Esophagus muscularis mucosa (tissue), 4 donors: ENCODE results near the gene KCNQ1. TPM values are rescaled to one million over a fixed set of nuclear protein-coding genes. Genes with fewer than 3 reads are reported as not detected.
A peak's percentile ranks its signal among the peaks of the same experiment; 100 is the strongest.

ENCODE experiments used
- DNase-seq: peaks from one replicate; pipeline ENCODE4 v3.0.0-alpha.2; 2017; ENCODE audit errors: extremely low spot score
- H3K27ac ChIP-seq, 4 donors: fragments of 200-600 bp; sonication (generic); replicated peaks in 1 of 4; 1 replicate in 3 of 4; 2 replicates in 1 of 4; pipeline ENCODE4 v1.5.1; 2016 to 2019; ENCODE audit warnings: mild to moderate bottlenecking in 1 of 4
- H3K27me3 ChIP-seq, 4 donors: fragments of 200-600 bp; sonication (generic); one replicate each; pipeline versions ENCODE4 v1.5.1 to v1.6.0; 2016 to 2019
- H3K36me3 ChIP-seq, 4 donors: fragments of 200-600 bp; sonication (generic); one replicate each; pipeline ENCODE4 v1.5.1; 2016 to 2019
- H3K4me1 ChIP-seq, 4 donors: fragments of 200-600 bp; sonication (generic); one replicate each; pipeline ENCODE4 v1.5.1; 2016 to 2019
- H3K4me3 ChIP-seq, 4 donors: fragments of 200-600 bp; sonication (generic); 1 replicate in 2 of 4; 2 replicates in 2 of 4; pipeline ENCODE4 v1.5.1; 2016 to 2019; ENCODE audit warnings: mild to moderate bottlenecking in 4 of 4, moderate library complexity in 1 of 4
- H3K9me3 ChIP-seq, 4 donors: fragments of 200-600 bp; sonication (generic); 1 replicate in 3 of 4; 2 replicates in 1 of 4; pipeline ENCODE4 v1.5.1; 2016 to 2019
- CTCF ChIP-seq, 3 experiments: fragments of 200-600 bp in 2 of 3; fragments of 450-650 bp in 1 of 3; sonication (generic) in 2 of 3; IDR thresholded peaks; one replicate each; pipeline ENCODE4 v1.5.1; 2017 to 2019; ENCODE audit warnings: antibody characterized with exemption in 3 of 3, mild to moderate bottlenecking in 2 of 3, moderate library complexity in 1 of 3
- EP300 ChIP-seq: sonication (generic); formaldehyde crosslinking; IDR thresholded peaks from one replicate; pipeline ENCODE4 v1.6.1; 2017; ENCODE audit warnings: antibody characterized with exemption
- POLR2A ChIP-seq: fragments of 450-650 bp; IDR thresholded peaks from one replicate; pipeline ENCODE4 v1.6.1; 2017; ENCODE audit warnings: antibody characterized with exemption, moderate library complexity, mild to moderate bottlenecking, low read depth
- POLR2AphosphoS5 ChIP-seq, 2 donors: sonication (generic); formaldehyde crosslinking; IDR thresholded peaks; one replicate each; pipeline ENCODE4 v1.6.1; 2017; ENCODE audit warnings: antibody characterized with exemption in 2 of 2
- WGBS: methylation state at CpG from one replicate; pipeline ENCODE4 v1.1.5; 2018; 5-methylcytosine and 5-hydroxymethylcytosine counted together
- intact Hi-C: fragments of 100-400 bp; cut with DNase I; formaldehyde crosslinking; loops from one replicate; pipeline ENCODE4 v1.15.1; 2023
- total RNA-seq, 4 donors: library from RNA; depleted of rRNA; stranded (reverse); fragments of >200 nt; gene quantifications; one replicate each; pipeline versions ENCODE4 v1.1.0 to v1.2.1, GENCODE V29; 2016

Gene KCNQ1
- total RNA-seq, 4 donors from 2014 or later = 2.1 to 5.9 (median 4.3) TPM

- DNase-seq = no peak
- intact Hi-C loops = no loop called here
- peaks cover 0 to 34% (median 19%) of the 10 kb centered on the region in 4 donors for H3K9me3 ChIP-seq
- no peak overlapping the region for H3K27ac ChIP-seq
- peaks cover 0 to 7% (median 3%) of the 10 kb centered on the region in 4 donors for H3K36me3 ChIP-seq
- H3K4me1 ChIP-seq = no peaks in the 10 kb centered on the region
- H3K4me3 ChIP-seq = no peak overlapping the region
- TF ChIP-seq EP300 = no peak
- H3K27me3 ChIP-seq = no peaks in the 10 kb centered on the region
- 96% methylated on average over 2 of the region's 2 CpGs for WGBS
Observed at GRCh38 chr11:2660357-2660939, 215.6 kb downstream of the KCNQ1 start.

GRCh38 chr11:2661173-2662023 is 216.6 kb downstream of the KCNQ1 start:
- no peak overlapping the region for H3K27ac ChIP-seq
- H3K27me3 ChIP-seq = no peaks in the 10 kb centered on the region
- intact Hi-C loops = no loop called here
- H3K36me3 ChIP-seq = peaks cover 0 to 12% (median 3%) of the 10 kb centered on the region in 4 donors
- H3K9me3 ChIP-seq = peaks cover 0 to 26% (median 19%) of the 10 kb centered on the region in 4 donors
- H3K4me1 ChIP-seq = peaks cover 0 to 7% (median 3%) of the 10 kb centered on the region in 4 donors
- no peak for TF ChIP-seq POLR2AphosphoS5 (IDR thresholded peaks at IDR 0.05)
- no peak for TF ChIP-seq EP300
- TF ChIP-seq CTCF (IDR thresholded peaks at IDR 0.05) = no peak
- no peak for TF ChIP-seq POLR2A
- 90% methylated on average over 2 of the region's 4 CpGs for WGBS
- H3K4me3 ChIP-seq = no peak overlapping the region
- DNase-seq = no peak

GRCh38 chr11:2662024-2662312 is 217.2 kb downstream of the KCNQ1 start:
- WGBS = 100% methylated on average over 3 of the region's 5 CpGs

GRCh38 chr11:2662430-2663299 is 217.9 kb downstream of the KCNQ1 start:
- intact Hi-C loops = no loop called here
- peaks cover 0 to 13% (median 3%) of the 10 kb centered on the region in 4 donors for H3K36me3 ChIP-seq
- peaks cover 0 to 13% (median 3%) of the 10 kb centered on the region in 4 donors for H3K4me1 ChIP-seq
- TF ChIP-seq POLR2A = no peak
- TF ChIP-seq POLR2AphosphoS5 (IDR thresholded peaks at IDR 0.05) = no peak
- no peak for TF ChIP-seq EP300
- WGBS = 94% methylated on average over 17 of the region's 19 CpGs
- no peaks in the 10 kb centered on the region for H3K27me3 ChIP-seq
- peak; percentile 45 for DNase-seq
- no peak overlapping the region for H3K4me3 ChIP-seq
- H3K9me3 ChIP-seq = peaks cover 0 to 23% (median 16%) of the 10 kb centered on the region in 4 donors
- H3K27ac ChIP-seq = no peak overlapping the region

More at GRCh38 chr11:2662024-2662312, 217.2 kb downstream of the KCNQ1 start:
- no peaks in the 10 kb centered on the region for H3K27me3 ChIP-seq
- H3K27ac ChIP-seq = no peak overlapping the region
- H3K9me3 ChIP-seq = peaks cover 0 to 26% (median 19%) of the 10 kb centered on the region in 4 donors
- peaks cover 0 to 12% (median 3%) of the 10 kb centered on the region in 4 donors for H3K36me3 ChIP-seq
- intact Hi-C loops = no loop called here
- TF ChIP-seq POLR2AphosphoS5 (IDR thresholded peaks at IDR 0.05) = no peak
- TF ChIP-seq EP300 = no peak
- no peak for TF ChIP-seq POLR2A
- no peak for TF ChIP-seq CTCF (IDR thresholded peaks at IDR 0.05)
- peak; percentile 84 for DNase-seq
- no peak overlapping the region for H3K4me3 ChIP-seq
- peaks cover 0 to 13% (median 3%) of the 10 kb centered on the region in 4 donors for H3K4me1 ChIP-seq

GRCh38 chr11:2663506-2663905 is 218.7 kb downstream of the KCNQ1 start:
- H3K9me3 ChIP-seq = peaks cover 0 to 19% (median 16%) of the 10 kb centered on the region in 4 donors
- peaks cover 0 to 13% (median 3%) of the 10 kb centered on the region in 4 donors for H3K4me1 ChIP-seq
- H3K4me3 ChIP-seq = no peak overlapping the region
- peaks cover 0 to 20% (median 3%) of the 10 kb centered on the region in 4 donors for H3K36me3 ChIP-seq
- intact Hi-C loops = no loop called here
- WGBS = 100% methylated on average over 2 of the region's 2 CpGs
- no peak for TF ChIP-seq EP300
- no peak for TF ChIP-seq POLR2A
- TF ChIP-seq POLR2AphosphoS5 (IDR thresholded peaks at IDR 0.05) = no peak
- TF ChIP-seq CTCF (IDR thresholded peaks at IDR 0.05) = no peak
- peak; percentile 50 for DNase-seq
- H3K27ac ChIP-seq = no peak overlapping the region
- H3K27me3 ChIP-seq = no peaks in the 10 kb centered on the region
